Measurements from ENCODE around the gene PEBP1. TPM values are rescaled to one million over a fixed set of nuclear protein-coding genes. Genes with fewer than 3 reads are reported as not detected.

The PEBP1 gene
- total and polyA plus RNA-seq, 10 of the 15 experiments (the other 5 are each of a cell fraction or from before 2014, with no cell fraction given): 79.4 to 415 (median 206) TPM

DNA sequence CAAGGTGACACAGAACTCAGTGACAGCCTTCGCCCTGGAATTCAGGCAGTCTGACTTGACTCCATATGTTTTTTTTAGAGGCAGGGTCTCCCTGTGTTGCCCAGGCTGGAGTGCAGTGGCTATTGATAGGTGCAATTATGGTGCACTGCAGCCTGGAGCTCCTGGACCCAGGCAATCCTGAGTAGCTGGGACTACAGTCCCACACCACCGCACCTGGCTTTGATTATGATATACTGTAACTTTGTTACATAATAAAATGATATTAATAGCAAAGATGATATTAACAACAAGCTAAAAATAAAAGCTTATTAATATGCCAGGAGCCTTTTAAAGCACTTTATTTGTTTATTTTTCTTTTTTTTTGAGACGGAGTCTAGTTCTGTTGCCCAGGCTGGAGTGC lies 41.9 kb upstream of the PEBP1 start:
- no peak for ATAC-seq
- TF ChIP-seq HSF1 (IDR thresholded peaks at IDR 0.05; ENCODE audit: low read depth, low read length): no peak
- no peak for TF ChIP-seq SIN3A (IDR thresholded peaks at IDR 0.05; ENCODE audit: low read depth, low read length)
- TF ChIP-seq EP300 (IDR thresholded peaks at IDR 0.05; ENCODE audit: borderline replicate concordance in 1 of 2, control insufficient read depth in 1 of 2, low read depth in 2 of 2, low read length in 2 of 2): no peak
- TF ChIP-seq CBX5 (IDR thresholded peaks at IDR 0.05; ENCODE audit: low read depth): no peak
- TF ChIP-seq ZNF24 (IDR thresholded peaks at IDR 0.05): no peak
- no peak for TF ChIP-seq GABPA (IDR thresholded peaks at IDR 0.05; ENCODE audit: low read depth)
- TF ChIP-seq, protein P1, sequence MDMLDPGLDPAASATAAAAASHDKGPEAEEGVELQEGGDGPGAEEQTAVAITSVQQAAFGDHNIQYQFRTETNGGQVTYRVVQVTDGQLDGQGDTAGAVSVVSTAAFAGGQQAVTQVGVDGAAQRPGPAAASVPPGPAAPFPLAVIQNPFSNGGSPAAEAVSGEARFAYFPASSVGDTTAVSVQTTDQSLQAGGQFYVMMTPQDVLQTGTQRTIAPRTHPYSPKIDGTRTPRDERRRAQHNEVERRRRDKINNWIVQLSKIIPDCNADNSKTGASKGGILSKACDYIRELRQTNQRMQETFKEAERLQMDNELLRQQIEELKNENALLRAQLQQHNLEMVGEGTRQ (IDR thresholded peaks at IDR 0.05; ENCODE audit: borderline replicate concordance, low read depth, low read length): no peak
- TF ChIP-seq, protein P2, sequence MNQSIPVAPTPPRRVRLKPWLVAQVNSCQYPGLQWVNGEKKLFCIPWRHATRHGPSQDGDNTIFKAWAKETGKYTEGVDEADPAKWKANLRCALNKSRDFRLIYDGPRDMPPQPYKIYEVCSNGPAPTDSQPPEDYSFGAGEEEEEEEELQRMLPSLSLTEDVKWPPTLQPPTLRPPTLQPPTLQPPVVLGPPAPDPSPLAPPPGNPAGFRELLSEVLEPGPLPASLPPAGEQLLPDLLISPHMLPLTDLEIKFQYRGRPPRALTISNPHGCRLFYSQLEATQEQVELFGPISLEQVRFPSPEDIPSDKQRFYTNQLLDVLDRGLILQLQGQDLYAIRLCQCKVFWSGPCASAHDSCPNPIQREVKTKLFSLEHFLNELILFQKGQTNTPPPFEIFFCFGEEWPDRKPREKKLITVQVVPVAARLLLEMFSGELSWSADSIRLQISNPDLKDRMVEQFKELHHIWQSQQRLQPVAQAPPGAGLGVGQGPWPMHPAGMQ (IDR thresholded peaks at IDR 0.05; ENCODE audit: borderline replicate concordance): no peak
- TF ChIP-seq WRNIP1 (IDR thresholded peaks at IDR 0.05; ENCODE audit: borderline replicate concordance, low read depth, low read length): no peak
- in situ Hi-C loops (cut with MboI) (no loop called here), intact Hi-C loops (cut with micrococcal nuclease; ENCODE audit: unreplicated experiment) (no loop called here)
- BruUV-seq (replicated peaks): no TSS peak
- Histone ChIP-seq H3K9me3 (replicated peaks; ENCODE audit: control insufficient read depth, insufficient read depth, low read length) (no peaks in the 10 kb centered on the region), H3K4me1 (ENCODE audit: control insufficient read depth, insufficient read depth, low read length) (no peaks in the 10 kb centered on the region), H3K36me3 (ENCODE audit: control insufficient read depth in 2 of 2, insufficient read depth in 2 of 2, low read length in 1 of 2) (no peaks in the 10 kb centered on the region), H3K9ac (ENCODE audit: control insufficient read depth, insufficient read depth, low read length) (no peak overlapping the region), H3K79me2 (ENCODE audit: control insufficient read depth, insufficient read depth, low read length) (no peaks in the 10 kb centered on the region), H4K20me1 (ENCODE audit: control insufficient read depth, insufficient read depth) (no peaks in the 10 kb centered on the region), H3K27ac (ENCODE audit: control insufficient read depth, insufficient read depth) (no peak overlapping the region), H3K4me3 (no peak overlapping the region), H2AFZ (ENCODE audit: control insufficient read depth, low read depth, low read length) (no peak overlapping the region), H3K27me3 (replicated peaks in 1 of 2; ENCODE audit: control insufficient read depth in 2 of 2, insufficient read depth in 2 of 2, low read length in 1 of 2) (no peaks in the 10 kb centered on the region; a peak in 1 of 4 replicates), H3K4me2 (ENCODE audit: control insufficient read depth, insufficient read depth) (no peak overlapping the region)
- RAD21 ChIA-PET (ENCODE audit: unreplicated experiment): no interaction called here
- SMC1A ChIA-PET (ENCODE audit: uncharacterized antibody, unreplicated experiment): no interaction called here
- CTCF ChIA-PET: interaction anchor here (0.6 to 1.5 kb wide), 4 partner anchors 27 to 285 kb away, joined by 3 to 6 read pairs (median 3); no protein-coding TSS in a partner anchor
- POLR2A ChIA-PET: interaction anchor here (0.9 kb wide), 1 partner anchor 47 kb away, joined by 3 read pairs; no protein-coding TSS in a partner anchor
- no peak for DNase-seq (ENCODE audit: low read depth, low spot score)
- no peak for FAIRE-seq
- WGBS (ENCODE audit: insufficient coverage, insufficient replicate concordance, low lambda C conversion rate, missing lambda C conversion rate): 52% methylated on average over 3 of the region's 3 CpGs

All from GM12878 (cell line).